Measurements from ENCODE around the gene TBC1D23.
A peak's percentile ranks its signal among the peaks of the same experiment; 100 is the strongest.
"Not testable (repeated sequence)": the region's sequence is repeated elsewhere in the genome, so short reads cannot be mapped to it uniquely, and the experiment has no call there.

TBC1D23 gene

GRCh38 chr3:100260685-100261484 is at the start of gene TBC1D23:
Gene TBC1D23, plus strand, starts transcription at chr3:100260992. Its CDS starts 27 bp downstream, at chr3:100261019.
- DNase-seq, result peak; percentile 98

- no peak for DNase-seq
These were observed 46.8 kb upstream of the TBC1D23 start for GRCh38 chr3:100213891-100214573.

GRCh38 chr3:100214574-100214964 is 46.2 kb upstream of the TBC1D23 start:
- no peak for DNase-seq

- no peak for DNase-seq
These were observed 44.1 kb upstream of the TBC1D23 start for GRCh38 chr3:100216713-100217112.

GRCh38 chr3:100221159-100221558 is 39.6 kb upstream of the TBC1D23 start:
- no peak for DNase-seq

GRCh38 chr3:100225193-100225592 is 35.6 kb upstream of the TBC1D23 start:
- DNase-seq, result no peak

GRCh38 chr3:100225883-100226282 is 34.9 kb upstream of the TBC1D23 start:
- DNase-seq, result no peak

GRCh38 chr3:100226712-100227429 is 33.9 kb upstream of the TBC1D23 start:
- no peak for DNase-seq

GRCh38 chr3:100227511-100227921 is 33.3 kb upstream of the TBC1D23 start:
- DNase-seq, result no peak

GRCh38 chr3:100228247-100228646 is 32.5 kb upstream of the TBC1D23 start:
- DNase-seq, result no peak

- DNase-seq, result not testable (repeated sequence)
These were observed 31.6 kb upstream of the TBC1D23 start for GRCh38 chr3:100229188-100229587.

GRCh38 chr3:100230710-100231109 is 30.1 kb upstream of the TBC1D23 start:
- DNase-seq, result no peak

GRCh38 chr3:100231668-100232067 is 29.1 kb upstream of the TBC1D23 start:
- DNase-seq, result no peak

- DNase-seq, result no peak
These were observed 26.4 kb upstream of the TBC1D23 start for GRCh38 chr3:100234364-100234763.

- no peak for DNase-seq
These were observed 22.2 kb upstream of the TBC1D23 start for GRCh38 chr3:100238599-100238998.

GRCh38 chr3:100242471-100242870 is 18.3 kb upstream of the TBC1D23 start:
- not testable (repeated sequence) for DNase-seq

- DNase-seq, result no peak
These were observed 16.5 kb upstream of the TBC1D23 start for GRCh38 chr3:100244264-100244663.

GRCh38 chr3:100245136-100245535 is 15.7 kb upstream of the TBC1D23 start:
- DNase-seq, result no peak

- DNase-seq, result no peak
These were observed 14.9 kb upstream of the TBC1D23 start for GRCh38 chr3:100245927-100246326.

GRCh38 chr3:100246999-100247398 is 13.8 kb upstream of the TBC1D23 start:
- no peak for DNase-seq

- DNase-seq, result no peak
These were observed 8.8 kb upstream of the TBC1D23 start for GRCh38 chr3:100252001-100252400.

GRCh38 chr3:100254168-100254777 is 6.5 kb upstream of the TBC1D23 start:
- DNase-seq, result no peak

- DNase-seq, result no peak
These were observed 4.1 kb upstream of the TBC1D23 start for GRCh38 chr3:100256731-100257151.

All from DMS79 treated with DMSO at 0.1 percent for 48 hours (cell line).